CMK (cell line): ENCODE data around the gene SOX30.

Experiments
- DNase-seq: peaks from one replicate; pipeline ENCODE4 v3.0.0-alpha.2; 2010; ENCODE audit warnings: low read depth

SOX30 gene

GRCh38 chr5:157607371-157608161 is 44.7 kb downstream of the SOX30 start:
- DNase-seq, result no peak

- DNase-seq, result no peak
Measured at GRCh38 chr5:157606046-157606445, 46.2 kb downstream of the SOX30 start.

GRCh38 chr5:157603333-157604190 is 48.7 kb downstream of the SOX30 start:
- no peak for DNase-seq

GRCh38 chr5:157602505-157602904 is 49.7 kb downstream of the SOX30 start:
- DNase-seq, result no peak

GRCh38 chr5:157600252-157600651 is 52.0 kb downstream of the SOX30 start:
- no peak for DNase-seq

GRCh38 chr5:157599565-157599964 is 52.7 kb downstream of the SOX30 start:
- DNase-seq, result no peak

- no peak for DNase-seq
Measured at GRCh38 chr5:157598350-157598936, 53.8 kb downstream of the SOX30 start.

GRCh38 chr5:157597277-157597676 is 55.0 kb downstream of the SOX30 start:
- no peak for DNase-seq

GRCh38 chr5:157596487-157596886 is 55.8 kb downstream of the SOX30 start:
- no peak for DNase-seq

- DNase-seq, result no peak
Measured at GRCh38 chr5:157594675-157595459, 57.4 kb downstream of the SOX30 start.

GRCh38 chr5:157594257-157594656 is 58.0 kb downstream of the SOX30 start:
- no peak for DNase-seq

- no peak for DNase-seq
Measured at GRCh38 chr5:157593052-157593757, 59.0 kb downstream of the SOX30 start.

GRCh38 chr5:157592594-157592993 is 59.6 kb downstream of the SOX30 start:
- DNase-seq, result no peak

- no peak for DNase-seq
Measured at GRCh38 chr5:157590478-157590877, 61.8 kb downstream of the SOX30 start.

GRCh38 chr5:157584628-157585027 is 67.6 kb downstream of the SOX30 start:
- DNase-seq, result no peak

- DNase-seq, result no peak
Measured at GRCh38 chr5:157582731-157583620, 69.3 kb downstream of the SOX30 start.

- DNase-seq, result no peak
Measured at GRCh38 chr5:157581901-157582300, 70.3 kb downstream of the SOX30 start.

- no peak for DNase-seq
Measured at GRCh38 chr5:157578079-157578780, 74.0 kb downstream of the SOX30 start.

- no peak for DNase-seq
Measured at GRCh38 chr5:157576678-157577077, 75.6 kb downstream of the SOX30 start.
